Kidney (tissue), 14 donors: ENCODE data around the gene NFKB2. TPM values are rescaled to one million over a fixed set of nuclear protein-coding genes. Genes with fewer than 3 reads are reported as not detected.
A peak's percentile ranks its signal among the peaks of the same experiment; 100 is the strongest.

Source experiments
- DNase-seq, 5 donors: peaks; one replicate each; pipeline ENCODE4 v3.0.0-alpha.2; 2013 to 2020
- FAIRE-seq: peaks from 2 replicates; lab custom pipeline; 2012; peaks lifted over from hg19 to GRCh38; lab: Jason Lieb, UNC
- H3K27ac ChIP-seq, 2 donors: one replicate each; pipeline ENCODE4 v1.7.0; 2013; ENCODE audit warnings: low read depth in 2 of 2, low read length in 2 of 2, inconsistent platforms in 1 of 2
- H3K27me3 ChIP-seq: one replicate; pipeline ENCODE4 v1.7.1; 2013; ENCODE audit warnings: low read length, inconsistent platforms; ENCODE audit not compliant: control insufficient read depth, insufficient read depth
- H3K36me3 ChIP-seq, 3 donors: one replicate each; pipeline versions ENCODE4 v1.7.0 to v1.7.1; 2013; ENCODE audit warnings: low read length in 3 of 3, control low read depth in 1 of 3, inconsistent platforms in 1 of 3; ENCODE audit not compliant: insufficient read depth in 3 of 3, control insufficient read depth in 2 of 3
- H3K4me1 ChIP-seq, 3 donors: one replicate each; pipeline versions ENCODE4 v1.7.0 to v1.7.1; 2013; ENCODE audit warnings: low read length in 3 of 3, inconsistent platforms in 1 of 3, low read depth in 1 of 3; ENCODE audit not compliant: control insufficient read depth in 2 of 3, insufficient read depth in 2 of 3
- H3K4me3 ChIP-seq, 3 donors: one replicate each; pipeline versions ENCODE4 v1.7.0 to v1.8.1; 2013; ENCODE audit warnings: low read length in 3 of 3, control low read depth in 1 of 3, inconsistent platforms in 1 of 3
- H3K9ac ChIP-seq, 3 donors: one replicate each; pipeline versions ENCODE4 v1.7.0 to v1.7.1; 2013; ENCODE audit warnings: low read length in 3 of 3, control low read depth in 1 of 3, inconsistent platforms in 1 of 3
- H3K9me3 ChIP-seq, 3 donors: one replicate each; pipeline versions ENCODE4 v1.7.0 to v1.7.1; 2013; ENCODE audit warnings: low read length in 3 of 3, control low read depth in 1 of 3, inconsistent platforms in 1 of 3; ENCODE audit not compliant: control insufficient read depth in 2 of 3, insufficient read depth in 1 of 3
- CTCF ChIP-seq: IDR thresholded peaks from 3 replicates; pipeline ENCODE4 v1.5.1; 2012; ENCODE audit warnings: mild to moderate bottlenecking, moderate library complexity, borderline replicate concordance; ENCODE audit not compliant: insufficient read depth; ENCODE audit errors: extremely low read depth
- intact Hi-C: fragments of 100-400 bp; cut with DNase I; formaldehyde crosslinking; loops from one replicate; pipeline ENCODE4 v1.11.1; 2022
- polyA plus RNA-seq: library from polyadenylated mRNA; stranded (reverse); fragments of 350-450 nt; fragmentation: Illumina TruSeq; extraction: RNeasy Lipid Tissue Mini Kit (QIAGEN cat#74804); gene quantifications from one replicate; pipeline ENCODE4 v1.2.3, GENCODE V29; 2014; ENCODE audit warnings: low read depth, low replicate concordance; ENCODE audit not compliant: insufficient read depth
- total RNA-seq: library from RNA; stranded (reverse); fragmentation: NEBNext Ultra II Directional; extraction: Animal tissue kit (Norgen Biotek cat#: 25700); gene quantifications from one replicate; pipeline ENCODE4 v1.2.1, GENCODE V29; 2021
- donor health status: control.
- donor health status: control.
- donor health status: control.
- donor health status: control.
- donor health status: control.
- donor health status: DM: yes; HTN: yes; CAD: no.
- donor health status: Normal renal cell carcinoma (clear cell type).

Gene NFKB2
- total and polyA plus RNA-seq, 2 donors from 2014 or later: 14.0 to 62.7 TPM

GRCh38 chr10:102416695-102417094 is 21.2 kb downstream of the NFKB2 start:
- peaks cover 0 to 14% (median 6%) of the 10 kb centered on the region in 3 donors for H3K4me1 ChIP-seq
- intact Hi-C loops: no loop called here
- no peaks in the 10 kb centered on the region for H3K9me3 ChIP-seq
- H3K27ac ChIP-seq: no peak overlapping the region
- no peak for TF ChIP-seq CTCF
- DNase-seq (no peak), FAIRE-seq (no peak)
- H3K4me3 ChIP-seq: no peak overlapping the region
- no peak overlapping the region for H3K9ac ChIP-seq
- H3K36me3 ChIP-seq: no peaks in the 10 kb centered on the region
- peaks cover 3% of the 10 kb centered on the region for H3K27me3 ChIP-seq

- no peak for TF ChIP-seq CTCF
- FAIRE-seq (no peak), DNase-seq (peak in 2 of 5 donors; percentile 28 to 72)
- Histone ChIP-seq H3K9ac (peak within 1 kb of the TSS in 1 of 3 donors; percentile 53), H3K27ac (no peak within 1 kb of the TSS), H3K27me3 (peaks cover 3% of the 10 kb centered on the region), H3K36me3 (peaks cover 0 to 5% (median 0%) of the 10 kb centered on the region in 3 donors), H3K4me1 (peaks cover 0 to 27% (median 11%) of the 10 kb centered on the region in 3 donors), H3K9me3 (no peaks in the 10 kb centered on the region), H3K4me3 (peak within 1 kb of the TSS; percentile 78 to 98 (median 96))
- intact Hi-C loops: no loop called here
These were observed 23.2 kb downstream of the NFKB2 start, which contains the start of gene PSD for GRCh38 chr10:102418622-102419268. TSS of gene PSD (minus strand) at chr10:102418785. CDS start at chr10:102417038, 1,747 bp downstream.

GRCh38 chr10:102419269-102420180 is 24.0 kb downstream of the NFKB2 start:
- H3K27me3 ChIP-seq: peaks cover 3% of the 10 kb centered on the region
- H3K9ac ChIP-seq: peak overlapping the region in 1 of 3 donors; percentile 53
- DNase-seq: peak in 4 of 5 donors; percentile 60 to 87 (median 72)

More at GRCh38 chr10:102419269-102420180, 24.0 kb downstream of the NFKB2 start:
- Histone ChIP-seq H3K4me3 (peak overlapping the region; percentile 78 to 98 (median 96)), H3K27ac (no peak overlapping the region), H3K9me3 (no peaks in the 10 kb centered on the region), H3K36me3 (peaks cover 0 to 10% (median 0%) of the 10 kb centered on the region in 3 donors), H3K4me1 (peaks cover 0 to 29% (median 11%) of the 10 kb centered on the region in 3 donors)
- TF ChIP-seq CTCF: no peak
- intact Hi-C loops: no loop called here
- FAIRE-seq: no peak
